ENCODE measurements around the gene SULT1C4. TPM values are rescaled to one million over a fixed set of nuclear protein-coding genes. Genes with fewer than 3 reads are reported as not detected.

SULT1C4 gene
- total RNA-seq, 1 experiment from 2014 or later = not detected

DNA sequence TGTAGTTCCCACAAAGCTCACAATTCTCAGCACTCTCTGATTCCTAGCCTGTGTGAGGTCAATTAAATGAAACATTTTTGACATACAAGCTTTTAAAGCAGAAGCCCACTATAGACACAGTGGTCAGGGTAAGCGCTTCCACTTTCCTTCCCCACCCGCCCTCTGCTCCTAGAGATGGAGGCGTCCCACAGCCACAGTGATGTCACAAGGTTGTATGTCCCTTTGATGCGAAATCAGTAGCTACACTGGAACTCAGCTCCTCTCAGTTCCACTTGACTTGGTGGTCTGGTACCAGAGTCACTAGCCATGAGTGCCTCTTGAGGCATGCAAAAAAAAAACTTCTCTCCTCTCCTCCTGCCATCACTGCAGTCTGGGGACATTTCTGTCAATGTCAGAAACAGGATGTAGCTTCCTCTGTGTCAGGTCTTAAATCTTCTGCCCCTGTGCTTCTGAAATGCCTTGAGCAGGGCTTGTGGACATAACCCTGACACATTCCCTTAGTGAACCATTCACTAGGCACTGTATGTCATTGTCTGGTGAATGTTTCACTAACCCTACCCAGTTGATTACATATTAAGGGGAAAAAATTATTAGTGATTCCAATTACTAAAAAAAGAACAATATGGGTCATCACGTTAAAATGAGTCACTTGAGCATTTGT, 7.8 kb downstream of the SULT1C4 start:
- Histone ChIP-seq H3K4me3 (ENCODE audit: low read depth, low read length, poor library complexity, severe bottlenecking) (no peak overlapping the region), H3K27ac (ENCODE audit: low read depth, low read length, poor library complexity, severe bottlenecking) (no peak overlapping the region), H3K36me3 (ENCODE audit: insufficient read depth, low read length, poor library complexity, severe bottlenecking) (no peaks in the 10 kb centered on the region), H3K27me3 (replicated peaks; ENCODE audit: insufficient read depth, low read depth, low read length, poor library complexity) (no peaks in the 10 kb centered on the region), H3K9me3 (ENCODE audit: low read depth, low read length, poor library complexity, severe bottlenecking) (no peaks in the 10 kb centered on the region), H3K4me1 (ENCODE audit: insufficient read depth, low read length, poor library complexity, severe bottlenecking) (no peaks in the 10 kb centered on the region)
- intact Hi-C loops (cut with micrococcal nuclease; ENCODE audit: unreplicated experiment) = no loop called here
- no peak for TF ChIP-seq EZH2 (IDR thresholded peaks at IDR 0.05; ENCODE audit: borderline replicate concordance, low read depth, low read length, poor library complexity, severe bottlenecking)
- TF ChIP-seq, protein P1, sequence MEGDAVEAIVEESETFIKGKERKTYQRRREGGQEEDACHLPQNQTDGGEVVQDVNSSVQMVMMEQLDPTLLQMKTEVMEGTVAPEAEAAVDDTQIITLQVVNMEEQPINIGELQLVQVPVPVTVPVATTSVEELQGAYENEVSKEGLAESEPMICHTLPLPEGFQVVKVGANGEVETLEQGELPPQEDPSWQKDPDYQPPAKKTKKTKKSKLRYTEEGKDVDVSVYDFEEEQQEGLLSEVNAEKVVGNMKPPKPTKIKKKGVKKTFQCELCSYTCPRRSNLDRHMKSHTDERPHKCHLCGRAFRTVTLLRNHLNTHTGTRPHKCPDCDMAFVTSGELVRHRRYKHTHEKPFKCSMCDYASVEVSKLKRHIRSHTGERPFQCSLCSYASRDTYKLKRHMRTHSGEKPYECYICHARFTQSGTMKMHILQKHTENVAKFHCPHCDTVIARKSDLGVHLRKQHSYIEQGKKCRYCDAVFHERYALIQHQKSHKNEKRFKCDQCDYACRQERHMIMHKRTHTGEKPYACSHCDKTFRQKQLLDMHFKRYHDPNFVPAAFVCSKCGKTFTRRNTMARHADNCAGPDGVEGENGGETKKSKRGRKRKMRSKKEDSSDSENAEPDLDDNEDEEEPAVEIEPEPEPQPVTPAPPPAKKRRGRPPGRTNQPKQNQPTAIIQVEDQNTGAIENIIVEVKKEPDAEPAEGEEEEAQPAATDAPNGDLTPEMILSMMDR (conservative IDR thresholded peaks at IDR 0.05; ENCODE audit: low read depth, low read length) = no peak
- CTCF ChIA-PET = interaction anchor here (0.6 kb wide), 1 partner anchor 164 kb away, joined by 4 read pairs; no protein-coding TSS in a partner anchor
- BruUV-seq (replicated peaks) = no TSS peak
- no peak for DNase-seq (ENCODE audit: low spot score)
- POLR2A ChIA-PET (ENCODE audit: low non-redundant PET) = no interaction called here

DNA sequence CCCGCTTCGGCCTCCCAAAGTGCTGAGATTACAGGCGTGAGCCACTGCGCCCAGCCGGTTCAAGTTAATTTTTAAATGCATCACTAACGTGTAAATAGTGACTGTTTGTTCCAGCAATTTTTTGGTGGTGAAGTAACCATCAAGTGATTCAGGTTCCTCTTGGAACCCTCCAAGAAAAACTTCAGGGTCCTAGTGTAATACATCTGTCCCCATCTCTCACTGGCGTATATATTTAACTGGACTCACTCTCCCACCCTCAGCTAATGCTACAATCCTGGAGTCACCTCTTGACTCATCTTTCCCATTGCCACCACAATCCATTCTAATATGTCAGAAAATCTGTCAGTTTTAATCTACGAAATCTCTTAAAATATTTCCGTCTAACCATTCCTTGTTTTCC, 10.3 kb downstream of the SULT1C4 start:
- H3K27ac ChIP-seq (ENCODE audit: low read depth, low read length, poor library complexity, severe bottlenecking) = no peak overlapping the region
- CTCF ChIA-PET = interaction anchor here (0.6 kb wide), 1 partner anchor 8 kb away, joined by 7 read pairs; no protein-coding TSS in a partner anchor
- peaks cover 4% of the 10 kb centered on the region for H3K27me3 ChIP-seq (replicated peaks; ENCODE audit: insufficient read depth, low read depth, low read length, poor library complexity)
- DNase-seq (ENCODE audit: low spot score) = no peak
- H3K4me1 ChIP-seq (ENCODE audit: insufficient read depth, low read length, poor library complexity, severe bottlenecking) = no peaks in the 10 kb centered on the region
- intact Hi-C loops (cut with micrococcal nuclease; ENCODE audit: unreplicated experiment) = no loop called here
- H3K4me3 ChIP-seq (ENCODE audit: low read depth, low read length, poor library complexity, severe bottlenecking) = no peak overlapping the region
- POLR2A ChIA-PET (ENCODE audit: low non-redundant PET) = no interaction called here
- no peaks in the 10 kb centered on the region for H3K9me3 ChIP-seq (ENCODE audit: low read depth, low read length, poor library complexity, severe bottlenecking)
- no peaks in the 10 kb centered on the region for H3K36me3 ChIP-seq (ENCODE audit: insufficient read depth, low read length, poor library complexity, severe bottlenecking)
- no TSS peak for BruUV-seq (replicated peaks)
- no peak for TF ChIP-seq EZH2 (IDR thresholded peaks at IDR 0.05; ENCODE audit: borderline replicate concordance, low read depth, low read length, poor library complexity, severe bottlenecking)
- TF ChIP-seq, protein P1 (conservative IDR thresholded peaks at IDR 0.05; ENCODE audit: low read depth, low read length) = no peak

GRCh38 chr2:108390340-108390739, 12.6 kb downstream of the SULT1C4 start:
- H3K36me3 ChIP-seq (ENCODE audit: insufficient read depth, low read length, poor library complexity, severe bottlenecking) = no peaks in the 10 kb centered on the region
- no TSS peak for BruUV-seq (replicated peaks)
- H3K27me3 ChIP-seq (replicated peaks; ENCODE audit: insufficient read depth, low read depth, low read length, poor library complexity) = peaks cover 4% of the 10 kb centered on the region
- TF ChIP-seq EZH2 (IDR thresholded peaks at IDR 0.05; ENCODE audit: borderline replicate concordance, low read depth, low read length, poor library complexity, severe bottlenecking) = no peak
- TF ChIP-seq, protein P1 (conservative IDR thresholded peaks at IDR 0.05; ENCODE audit: low read depth, low read length) = no peak
- H3K9me3 ChIP-seq (ENCODE audit: low read depth, low read length, poor library complexity, severe bottlenecking) = no peaks in the 10 kb centered on the region
- no peak overlapping the region for H3K27ac ChIP-seq (ENCODE audit: low read depth, low read length, poor library complexity, severe bottlenecking)
- H3K4me3 ChIP-seq (ENCODE audit: low read depth, low read length, poor library complexity, severe bottlenecking) = no peak overlapping the region
- intact Hi-C loops (cut with micrococcal nuclease; ENCODE audit: unreplicated experiment) = no loop called here
- POLR2A ChIA-PET (ENCODE audit: low non-redundant PET) = no interaction called here
- no peak for DNase-seq (ENCODE audit: low spot score)
- no peaks in the 10 kb centered on the region for H3K4me1 ChIP-seq (ENCODE audit: insufficient read depth, low read length, poor library complexity, severe bottlenecking)
- CTCF ChIA-PET = no interaction called here

Measured in A673 (cell line).